Mesodermal cell (in vitro differentiated cells): ENCODE measurements around the gene PLXNA4.

ENCODE experiments used
- H3K27ac ChIP-seq: 2 replicates; pipeline ENCODE4 v1.7.0; 2013; ENCODE audit warnings: mild to moderate bottlenecking, low read depth, low read length, moderate library complexity; ENCODE audit not compliant: severe bottlenecking
- H3K36me3 ChIP-seq: 2 replicates; pipeline ENCODE4 v1.7.1; 2013; ENCODE audit warnings: mild to moderate bottlenecking, low read length, moderate library complexity; ENCODE audit not compliant: control insufficient read depth, insufficient read depth
- H3K4me1 ChIP-seq: one replicate; pipeline ENCODE4 v1.7.1; 2013; ENCODE audit warnings: mild to moderate bottlenecking, low read length; ENCODE audit not compliant: insufficient read depth, control insufficient read depth, poor library complexity, severe bottlenecking
- H3K4me3 ChIP-seq: 2 replicates; pipeline ENCODE4 v1.7.0; 2013; ENCODE audit warnings: low read length, control low read depth, mild to moderate bottlenecking; ENCODE audit not compliant: insufficient read depth, poor library complexity, severe bottlenecking; ENCODE audit errors: extremely low read depth
- H3K9me3 ChIP-seq: 2 replicates; pipeline ENCODE4 v1.7.1; 2013; ENCODE audit warnings: mild to moderate bottlenecking, low read length, moderate library complexity; ENCODE audit not compliant: control insufficient read depth
- WGBS, 2 experiments: methylation state at CpG; one replicate each; pipeline ENCODE4 v1.1.5; 2013; ENCODE audit warnings: missing lambda C conversion rate in 2 of 2; ENCODE audit not compliant: insufficient coverage in 2 of 2; 5-methylcytosine and 5-hydroxymethylcytosine counted together

Gene PLXNA4

GRCh38 chr7:132428247-132428919 lies 147.9 kb downstream of the PLXNA4 start:
- 92 to 97% methylated on average over 6 to 7 of the region's 12 CpGs for WGBS, 2 experiments
- Histone ChIP-seq H3K9me3 (no peaks in the 10 kb centered on the region), H3K27ac (no peak overlapping the region), H3K4me3 (no peak overlapping the region), H3K36me3 (no peaks in the 10 kb centered on the region), H3K4me1 (peaks cover 9% of the 10 kb centered on the region)

GRCh38 chr7:132425942-132426341 lies 150.3 kb downstream of the PLXNA4 start:
- no peak overlapping the region for H3K4me3 ChIP-seq
- H3K4me1 ChIP-seq = peaks cover 3% of the 10 kb centered on the region
- no peaks in the 10 kb centered on the region for H3K36me3 ChIP-seq
- H3K27ac ChIP-seq = no peak overlapping the region
- H3K9me3 ChIP-seq = no peaks in the 10 kb centered on the region
- WGBS, 2 experiments = 100% methylated on average over 2 of the region's 4 CpGs; no CpG with 5 or more reads in 1 of the 2 experiments

- H3K9me3 ChIP-seq = no peaks in the 10 kb centered on the region
- 92 to 93% methylated on average over 7 to 9 of the region's 15 CpGs for WGBS, 2 experiments
- H3K4me3 ChIP-seq = no peak overlapping the region
- no peak overlapping the region for H3K27ac ChIP-seq
- H3K4me1 ChIP-seq = peaks cover 3% of the 10 kb centered on the region
- no peaks in the 10 kb centered on the region for H3K36me3 ChIP-seq
Observed at GRCh38 chr7:132424821-132425724, 151.2 kb downstream of the PLXNA4 start.

GRCh38 chr7:132424277-132424676 lies 152.0 kb downstream of the PLXNA4 start:
- H3K27ac ChIP-seq = no peak overlapping the region
- 82 to 84% methylated on average over 2 of the region's 2 CpGs for WGBS, 2 experiments
- peaks cover 3% of the 10 kb centered on the region for H3K4me1 ChIP-seq
- H3K9me3 ChIP-seq = no peaks in the 10 kb centered on the region
- no peak overlapping the region for H3K4me3 ChIP-seq
- H3K36me3 ChIP-seq = no peaks in the 10 kb centered on the region

- H3K4me3 ChIP-seq = no peak overlapping the region
- peaks cover 5% of the 10 kb centered on the region for H3K4me1 ChIP-seq
- H3K36me3 ChIP-seq = no peaks in the 10 kb centered on the region
- H3K27ac ChIP-seq = no peak overlapping the region
- no peaks in the 10 kb centered on the region for H3K9me3 ChIP-seq
- WGBS, 2 experiments = 89 to 94% methylated on average over 7 to 9 of the region's 10 CpGs
Observed at GRCh38 chr7:132423594-132424200, 152.6 kb downstream of the PLXNA4 start.

- no peak overlapping the region for H3K4me3 ChIP-seq
- H3K27ac ChIP-seq = peak overlapping the region; percentile 29
- no peaks in the 10 kb centered on the region for H3K9me3 ChIP-seq
- no peaks in the 10 kb centered on the region for H3K36me3 ChIP-seq
- WGBS, 2 experiments = 83 to 87% methylated on average over 11 of the region's 12 CpGs
- peaks cover 5% of the 10 kb centered on the region for H3K4me1 ChIP-seq
Observed at GRCh38 chr7:132422502-132423111, 153.7 kb downstream of the PLXNA4 start.

- no peaks in the 10 kb centered on the region for H3K9me3 ChIP-seq
- peaks cover 5% of the 10 kb centered on the region for H3K4me1 ChIP-seq
- H3K27ac ChIP-seq = no peak overlapping the region
- no peaks in the 10 kb centered on the region for H3K36me3 ChIP-seq
- H3K4me3 ChIP-seq = no peak overlapping the region
- WGBS, 2 experiments = 61 to 83% methylated on average over 2 of the region's 2 CpGs
Observed at GRCh38 chr7:132420527-132420926, 155.7 kb downstream of the PLXNA4 start.

- Histone ChIP-seq H3K27ac (peak overlapping the region; percentile 18), H3K4me1 (peaks cover 5% of the 10 kb centered on the region), H3K36me3 (no peaks in the 10 kb centered on the region), H3K9me3 (no peaks in the 10 kb centered on the region), H3K4me3 (no peak overlapping the region)
- 57 to 100% methylated on average over 1 of the region's 2 CpGs for WGBS, 2 experiments
Observed at GRCh38 chr7:132419542-132419941, 156.7 kb downstream of the PLXNA4 start.

GRCh38 chr7:132418840-132419239 lies 157.4 kb downstream of the PLXNA4 start:
- H3K27ac ChIP-seq = peak overlapping the region; percentile 18
- H3K36me3 ChIP-seq = no peaks in the 10 kb centered on the region
- 69 to 94% methylated on average over 5 to 6 of the region's 6 CpGs for WGBS, 2 experiments
- peaks cover 2% of the 10 kb centered on the region for H3K4me1 ChIP-seq
- no peak overlapping the region for H3K4me3 ChIP-seq
- H3K9me3 ChIP-seq = no peaks in the 10 kb centered on the region

- no peaks in the 10 kb centered on the region for H3K36me3 ChIP-seq
- H3K27ac ChIP-seq = peak overlapping the region; percentile 46
- H3K4me3 ChIP-seq = no peak overlapping the region
- 64 to 68% methylated on average over 5 to 6 of the region's 9 CpGs for WGBS, 2 experiments
- peaks cover 2% of the 10 kb centered on the region for H3K4me1 ChIP-seq
- no peaks in the 10 kb centered on the region for H3K9me3 ChIP-seq
Observed at GRCh38 chr7:132417103-132417906, 159.0 kb downstream of the PLXNA4 start.
